K562 (cell line): ENCODE data around the gene TEX54. TPM values are rescaled to one million over a fixed set of nuclear protein-coding genes. Genes with fewer than 3 reads are reported as not detected.

Experiments used
- ATAC-seq: fragments of 200-7000 bp; cut with Tn5 transposase; 3 replicates; pipeline ENCODE4 v1.9.1; 2020; ENCODE audit warnings: moderate library complexity
- BruUV-seq: library from RNA; stranded (reverse); fragments of 400-500 nt; replicated peaks from 2 replicates; lab custom pipeline; 2021; lab: Mats Ljungman, UMichigan
- CTCF ChIA-PET: fragments of 300-600 bp; formaldehyde crosslinking; extraction: SDS; loops from one replicate; lab custom pipeline; 2021; ENCODE audit warnings: low intra/inter-chr PET ratio; lab: Yijun Ruan, JAX
- POLR2A ChIA-PET: fragments of 300-600, 350-650 bp; sonication (Branson Sonifier 250); formaldehyde crosslinking; extraction: SDS; loops from one replicate; lab custom pipeline; 2021; ENCODE audit warnings: antibody characterized with exemption, inconsistent platforms; lab: Yijun Ruan, JAX
- DNase-seq, 4 experiments: peaks; one replicate each; pipeline versions ENCODE4 v3.0.0 to v3.0.0-alpha.2; 2011 to 2018; ENCODE audit warnings: low spot score in 3 of 4, mixed read lengths in 3 of 4; ENCODE audit errors: extremely low read depth in 1 of 4
- FAIRE-seq: peaks from 2 replicates; lab custom pipeline; 2011; peaks lifted over from hg19 to GRCh38; lab: Jason Lieb, UNC
- H2AFZ ChIP-seq: 2 replicates; pipeline ENCODE4 v1.6.0; 2011; ENCODE audit warnings: low read depth, low read length, control low read depth, inconsistent platforms
- H3K27ac ChIP-seq: fragments of 200-600 bp; 3 replicates; pipeline ENCODE4 v1.8.0; 2011; ENCODE audit warnings: low read depth, mild to moderate bottlenecking, control low read depth, inconsistent platforms, low read length, moderate library complexity, mixed read lengths; ENCODE audit errors: extremely low read depth
- H3K27me3 ChIP-seq, 2 experiments: fragments of 300-600 bp in 1 of 2; 2 replicates in 1 of 2; 3 replicates in 1 of 2; pipeline versions ENCODE4 v1.6.0 to v1.8.0; 2011; ENCODE audit warnings: inconsistent platforms in 2 of 2, low read length in 2 of 2, mild to moderate bottlenecking in 1 of 2, mixed read lengths in 1 of 2, moderate library complexity in 1 of 2; ENCODE audit not compliant: control insufficient read depth in 2 of 2, insufficient read depth in 2 of 2
- H3K36me3 ChIP-seq: fragments of 300-600 bp; 3 replicates; pipeline ENCODE4 v1.8.0; 2011; ENCODE audit warnings: mild to moderate bottlenecking, low read length, inconsistent platforms; ENCODE audit not compliant: control insufficient read depth, insufficient read depth
- H3K4me1 ChIP-seq, 2 experiments: fragments of 200-600 bp in 1 of 2; replicated peaks in 1 of 2; 2 replicates in 1 of 2; 3 replicates in 1 of 2; pipeline versions ENCODE4 v1.5.1 to v1.8.0; 2011; ENCODE audit warnings: inconsistent platforms in 2 of 2, low read length in 2 of 2, mild to moderate bottlenecking in 1 of 2, mixed read lengths in 1 of 2, moderate library complexity in 1 of 2; ENCODE audit not compliant: control insufficient read depth in 2 of 2, insufficient read depth in 2 of 2
- H3K4me2 ChIP-seq: 2 replicates; pipeline ENCODE4 v1.6.1; 2011; ENCODE audit warnings: low read length, control low read depth, inconsistent platforms, mixed read lengths; ENCODE audit not compliant: insufficient read depth
- H3K4me3 ChIP-seq: fragments of 200-600 bp; sonication (generic), shearing (Covaris generic); 2 replicates; pipeline ENCODE4 v1.5.1; 2016; ENCODE audit warnings: control low read depth, inconsistent platforms
- H3K79me2 ChIP-seq: fragments of 200-600 bp; 3 replicates; pipeline ENCODE4 v1.8.0; 2011; ENCODE audit warnings: low read length, inconsistent platforms; ENCODE audit not compliant: control insufficient read depth, insufficient read depth
- H3K9ac ChIP-seq, 2 experiments: 2 replicates each; pipeline versions ENCODE4 v1.6.0 to v1.6.1; 2011; ENCODE audit warnings: low read depth in 2 of 2, low read length in 2 of 2, control low read depth in 1 of 2, inconsistent platforms in 1 of 2, mild to moderate bottlenecking in 1 of 2, mixed read lengths in 1 of 2; ENCODE audit not compliant: insufficient read depth in 1 of 2
- H3K9me1 ChIP-seq: one replicate; pipeline ENCODE4 v1.6.0; 2011; ENCODE audit warnings: inconsistent platforms, mild to moderate bottlenecking, low read length, moderate library complexity; ENCODE audit not compliant: control insufficient read depth, insufficient read depth
- H3K9me3 ChIP-seq: replicated peaks from 2 replicates; pipeline ENCODE4 v1.5.1; 2011; ENCODE audit warnings: low read depth, low read length, inconsistent platforms; ENCODE audit not compliant: control insufficient read depth, insufficient read depth
- H4K20me1 ChIP-seq: replicated peaks from 2 replicates; pipeline ENCODE4 v1.6.1; 2011; ENCODE audit warnings: low read length, inconsistent platforms, mixed read lengths; ENCODE audit not compliant: control insufficient read depth, insufficient read depth
- BCOR ChIP-seq: fragments of 450-650 bp; IDR thresholded peaks from 2 replicates; pipeline ENCODE4 v1.6.1; 2016
- MAFG ChIP-seq: fragments of 450-650 bp; conservative IDR thresholded peaks from 2 replicates; pipeline ENCODE4 v1.6.1; 2016; ENCODE audit warnings: missing genetic modification characterization, missing compliant biosample characterization
- NFE2 ChIP-seq: IDR thresholded peaks from 2 replicates; pipeline ENCODE4 v1.6.1; 2014; ENCODE audit warnings: antibody characterized with exemption, low read depth
- OTX1 ChIP-seq: fragments of 450-650 bp; formaldehyde crosslinking; IDR thresholded peaks from 2 replicates; pipeline ENCODE4 v1.4.0; 2022; ENCODE audit warnings: mild to moderate bottlenecking
- ZNF316 ChIP-seq: fragments of 450-650 bp; IDR thresholded peaks from 2 replicates; pipeline ENCODE4 v1.6.1; 2016
- WGBS: fragments of 100-300 bp; shearing (Covaris generic); methylation state at CpG from one replicate; pipeline ENCODE4 v1.1.6; 2016; ENCODE audit warnings: low coverage, mixed read lengths; ENCODE audit not compliant: insufficient coverage; ENCODE audit errors: missing lambda C conversion rate; 5-methylcytosine and 5-hydroxymethylcytosine counted together
- in situ Hi-C: fragments of 300-500 bp; cut with MboI; formaldehyde crosslinking; loops from 4 replicates; pipeline ENCODE4 v1.15.0; 2018; ENCODE audit warnings: inconsistent platforms, mixed read lengths
- intact Hi-C: fragments of 100-400 bp; cut with micrococcal nuclease; formaldehyde crosslinking; loops from 2 replicates; pipeline ENCODE4 v1.14.2; 2022
- polyA plus RNA-seq, 8 experiments: library from polyadenylated mRNA; depleted of rRNA in 4 of 8; stranded (reverse) in 5 of 8; unstranded in 3 of 8; fragments of >200 nt; fragmentation: Nextera tagmentation in 2 of 8; fragmentation: Illumina TruSeq in 1 of 8; extraction: Ambion mirVana in 2 of 8; extraction: Trizol in 1 of 8; gene quantifications; 2 replicates each; pipeline versions ENCODE4 v1.2.1 to v1.2.3, GENCODE V29; 2011 to 2014; ENCODE audit warnings: inconsistent platforms in 1 of 8, missing spikeins in 1 of 8
- total RNA-seq, 7 experiments: library from RNA; depleted of rRNA in 6 of 7; stranded (reverse); fragments of >200 nt in 6 of 7; fragmentation: Illumina TruSeq in 2 of 7; extraction: Trizol in 2 of 7; gene quantifications; 2 replicates each; pipeline versions ENCODE4 v1.2.1 to v1.2.3, GENCODE V29; 2011 to 2021; ENCODE audit warnings: low replicate concordance in 1 of 7

TEX54 gene
- total and polyA plus RNA-seq, 9 of the 15 experiments (the other 6 are each of a cell fraction or from before 2014, with no cell fraction given), result not detected

- ATAC-seq, result no peak
- H3K79me2 ChIP-seq, result peaks cover 82% of the 10 kb centered on the region
- no peak for TF ChIP-seq OTX1
- TF ChIP-seq ZNF316, result peak; percentile 34; the same call in 1 of the 2 replicates
- 0 out of 2 replicates have a peak, but pooled peaks have one; percentile 10 for TF ChIP-seq NFE2
- 0 out of 2 replicates have a peak, but pooled peaks have one; percentile 11 for TF ChIP-seq MAFG
- TF ChIP-seq BCOR, result 0 out of 2 replicates have a peak, but pooled peaks have one; percentile 20
Measured at GRCh38 chr11:62876712-62877111, 44.1 kb upstream of the TEX54 start.

More at GRCh38 chr11:62876712-62877111, 44.1 kb upstream of the TEX54 start:
- peaks cover 81% of the 10 kb centered on the region for H3K36me3 ChIP-seq
- in situ Hi-C loops, result no loop called here
- H3K9me1 ChIP-seq, result no peaks in the 10 kb centered on the region
- no peaks in the 10 kb centered on the region for H3K9me3 ChIP-seq
- H2AFZ ChIP-seq, result no peak overlapping the region
- peaks cover 32 to 41% of the 10 kb centered on the region in 2 experiments for H3K4me1 ChIP-seq
- BruUV-seq, result no TSS peak
- CTCF ChIA-PET, result interaction anchor here (0.7 kb wide), 1 partner anchor 499 kb away, joined by 3 read pairs; no protein-coding TSS in a partner anchor
- DNase-seq, result no peak
- H3K9ac ChIP-seq, result no peak overlapping the region
- 75% methylated on average over 6 of the region's 6 CpGs for WGBS
- no peak overlapping the region for H3K4me2 ChIP-seq
- no peak for FAIRE-seq
- peaks cover 14% of the 10 kb centered on the region for H4K20me1 ChIP-seq
- no peaks in the 10 kb centered on the region for H3K27me3 ChIP-seq
- no peak overlapping the region for H3K4me3 ChIP-seq
- H3K27ac ChIP-seq, result no peak overlapping the region
- POLR2A ChIA-PET, result interaction anchor here (1.0 to 7.2 kb wide), 6 partner anchors 7 to 82 kb away, joined by 4 to 66 read pairs (median 12); no protein-coding TSS in a partner anchor
- intact Hi-C loops, result no loop called here
